Measurements from ENCODE around the gene PRKCE. TPM values are rescaled to one million over a fixed set of nuclear protein-coding genes. Genes with fewer than 3 reads are reported as not detected.

Gene PRKCE
- total RNA-seq, 1 donor from 2014 or later = 13.7 TPM

DNA sequence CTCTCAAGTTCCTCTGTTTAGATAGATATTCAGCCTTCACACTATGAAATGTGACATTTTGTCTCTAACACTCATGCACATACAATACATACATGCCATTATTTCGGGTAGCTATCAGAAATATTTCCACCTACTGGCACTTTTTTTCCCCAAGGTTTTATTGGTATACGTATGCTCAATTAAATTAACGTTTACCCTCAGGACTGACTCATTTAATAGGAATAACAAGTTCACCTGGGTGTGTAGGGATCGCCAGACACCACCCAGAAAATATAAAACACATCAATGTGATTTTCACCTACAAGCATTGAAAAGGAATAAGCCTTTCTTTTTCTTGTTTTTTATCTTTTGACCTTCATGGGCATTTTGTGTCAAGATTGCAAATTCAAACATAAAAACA, 507.2 kb downstream of the PRKCE start:
- intact Hi-C loops (cut with micrococcal nuclease) = no loop called here

- intact Hi-C loops (cut with micrococcal nuclease) = no loop called here
These were observed 508.9 kb downstream of the PRKCE start for GRCh38 chr2:46160326-46160725.

DNA sequence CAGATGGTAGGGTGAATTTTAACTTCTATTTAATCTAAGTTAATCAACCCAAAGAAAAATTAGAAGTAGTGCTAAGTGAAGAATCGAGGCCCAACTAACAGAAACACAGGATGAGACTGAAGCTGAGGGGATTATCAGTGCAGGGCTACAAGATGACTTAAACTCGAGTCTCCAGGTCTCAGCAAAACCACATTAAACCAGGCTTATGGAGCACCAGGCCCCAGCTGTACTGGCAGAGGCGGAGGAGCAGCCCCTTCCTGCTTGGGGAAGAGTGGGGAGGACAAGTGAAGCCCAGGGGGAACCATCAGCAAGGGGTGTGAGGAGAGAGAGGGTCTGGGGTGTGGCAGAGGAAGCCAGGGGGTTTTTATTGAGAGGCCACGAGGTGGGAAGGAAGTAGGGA, 509.8 kb downstream of the PRKCE start:
- intact Hi-C loops (cut with micrococcal nuclease) = no loop called here

DNA sequence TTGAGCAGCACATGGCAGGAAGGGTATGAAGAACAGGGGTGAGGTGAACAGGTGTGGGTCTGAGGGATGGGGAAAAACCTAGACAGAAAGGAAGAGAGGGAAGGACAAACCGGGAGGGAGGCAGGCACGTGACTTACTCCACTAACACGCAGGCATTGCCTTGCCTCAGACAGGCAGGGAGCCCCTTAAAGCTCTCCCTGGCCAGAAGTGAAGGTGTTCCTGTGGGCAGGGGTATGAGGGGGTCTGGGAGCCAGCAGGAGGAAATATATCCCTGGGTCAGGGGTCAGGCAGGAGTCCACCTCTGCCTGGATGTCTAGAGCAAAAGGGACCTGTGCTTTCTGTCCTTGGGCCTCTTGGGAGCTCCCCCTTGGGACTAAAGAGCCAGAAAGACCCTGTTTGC, 510.4 kb downstream of the PRKCE start:
- intact Hi-C loops (cut with micrococcal nuclease) = no loop called here

GRCh38 chr2:46162329-46163097, 511.0 kb downstream of the PRKCE start:
- intact Hi-C loops (cut with micrococcal nuclease) = no loop called here

DNA sequence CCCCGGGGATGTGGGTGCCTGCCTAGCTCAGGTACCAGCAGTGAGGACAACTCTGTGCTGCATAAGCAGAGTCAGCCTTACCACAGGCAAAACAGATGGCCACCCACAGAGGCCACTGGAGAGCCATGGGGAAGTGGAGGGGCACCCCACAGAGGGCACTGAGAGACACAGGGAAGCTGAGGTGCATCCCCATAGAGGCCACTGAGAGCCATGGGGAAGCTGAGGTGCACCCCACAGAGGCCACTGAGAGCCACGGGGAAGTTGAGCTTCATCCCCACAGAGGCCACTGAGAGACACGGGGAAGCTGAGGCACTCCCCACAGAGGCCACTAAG, 511.6 kb downstream of the PRKCE start:
- intact Hi-C loops (cut with micrococcal nuclease) = no loop called here

GRCh38 chr2:46163804-46164528, 512.5 kb downstream of the PRKCE start:
- intact Hi-C loops (cut with micrococcal nuclease) = no loop called here

- intact Hi-C loops (cut with micrococcal nuclease) = no loop called here
These were observed 513.2 kb downstream of the PRKCE start for GRCh38 chr2:46164529-46165301.

DNA sequence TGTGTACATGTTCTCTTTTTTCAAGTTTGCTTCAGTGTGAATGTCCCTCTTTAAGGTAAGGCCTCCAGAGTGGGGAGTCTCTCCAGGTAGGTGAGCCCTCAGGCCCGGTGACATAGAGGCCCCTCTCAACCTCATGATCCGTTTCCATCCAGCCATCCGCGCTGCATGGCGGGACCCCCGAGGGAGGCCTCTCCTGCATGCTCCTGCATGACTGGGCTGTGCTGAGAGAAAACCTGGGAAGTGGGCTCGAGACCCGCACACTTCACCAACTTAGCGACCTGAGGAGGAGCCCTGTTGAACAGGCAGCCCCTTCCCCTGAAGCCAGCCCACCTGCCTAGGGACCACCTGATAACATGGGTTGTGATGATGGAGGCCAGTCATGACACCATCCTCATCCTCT, 514.4 kb downstream of the PRKCE start:
- intact Hi-C loops (cut with micrococcal nuclease) = no loop called here

DNA sequence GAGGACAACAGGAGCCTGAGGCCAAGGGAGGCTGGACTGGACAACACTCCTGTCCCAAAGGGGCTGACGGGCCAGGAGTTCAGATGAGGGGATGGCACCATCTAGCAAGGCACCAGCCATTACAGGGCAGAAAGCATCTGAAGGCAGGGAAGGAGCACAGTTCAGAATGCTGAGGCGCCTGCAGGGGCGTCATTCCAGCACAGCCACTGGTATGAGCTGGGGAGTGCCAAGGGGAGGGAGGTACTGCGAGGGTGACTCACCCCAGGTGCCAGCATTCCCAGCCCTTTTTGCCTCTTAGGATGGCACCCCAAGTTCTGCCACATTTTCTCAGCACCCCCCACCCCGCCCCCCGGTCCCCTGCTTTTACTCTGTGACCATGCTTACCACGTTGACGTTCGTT, 515.9 kb downstream of the PRKCE start:
- intact Hi-C loops (cut with micrococcal nuclease) = no loop called here

DNA sequence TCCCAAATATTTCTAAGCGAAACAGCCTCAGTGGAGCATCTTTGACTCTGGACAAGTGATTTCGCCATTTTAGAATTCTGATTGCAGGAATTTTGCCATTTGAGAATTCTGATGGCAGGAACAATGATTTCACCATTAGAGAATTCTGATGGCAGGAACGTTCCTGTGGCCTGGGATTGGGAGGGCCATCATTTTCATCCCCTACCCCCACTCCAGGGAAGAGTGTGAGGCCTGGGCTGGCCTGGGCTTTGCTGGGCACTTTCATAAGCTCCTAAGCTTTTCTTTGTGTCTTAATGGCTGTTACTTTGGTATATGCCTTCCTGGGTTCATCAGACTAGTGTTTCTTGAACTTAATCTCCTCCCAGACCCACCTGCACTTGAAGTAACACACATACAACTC, 516.4 kb downstream of the PRKCE start:
- intact Hi-C loops (cut with micrococcal nuclease) = no loop called here

DNA sequence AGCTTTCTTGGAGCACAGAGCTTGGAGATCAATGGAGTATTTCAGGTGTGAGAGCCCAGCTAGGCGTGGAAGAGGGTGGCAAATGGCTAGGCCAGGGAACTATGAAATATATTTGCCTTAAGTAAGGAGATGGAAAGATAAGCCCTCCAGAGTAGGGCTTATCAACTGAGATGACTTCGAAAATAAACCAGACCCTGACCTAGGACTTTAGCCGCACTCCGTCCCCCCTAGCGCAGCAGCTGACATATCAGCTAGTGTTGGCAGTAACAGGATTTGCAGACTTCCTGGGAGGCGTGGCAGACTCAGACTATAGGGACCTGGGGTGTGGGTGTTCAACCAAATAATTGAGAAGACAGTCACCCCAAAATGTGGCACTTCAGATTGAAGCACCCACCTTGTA, 518.0 kb downstream of the PRKCE start:
- intact Hi-C loops (cut with micrococcal nuclease) = no loop called here

- intact Hi-C loops (cut with micrococcal nuclease) = no loop called here
These were observed 518.6 kb downstream of the PRKCE start for GRCh38 chr2:46170026-46170425.

- intact Hi-C loops (cut with micrococcal nuclease) = no loop called here
These were observed 519.3 kb downstream of the PRKCE start for GRCh38 chr2:46170611-46171350.

DNA sequence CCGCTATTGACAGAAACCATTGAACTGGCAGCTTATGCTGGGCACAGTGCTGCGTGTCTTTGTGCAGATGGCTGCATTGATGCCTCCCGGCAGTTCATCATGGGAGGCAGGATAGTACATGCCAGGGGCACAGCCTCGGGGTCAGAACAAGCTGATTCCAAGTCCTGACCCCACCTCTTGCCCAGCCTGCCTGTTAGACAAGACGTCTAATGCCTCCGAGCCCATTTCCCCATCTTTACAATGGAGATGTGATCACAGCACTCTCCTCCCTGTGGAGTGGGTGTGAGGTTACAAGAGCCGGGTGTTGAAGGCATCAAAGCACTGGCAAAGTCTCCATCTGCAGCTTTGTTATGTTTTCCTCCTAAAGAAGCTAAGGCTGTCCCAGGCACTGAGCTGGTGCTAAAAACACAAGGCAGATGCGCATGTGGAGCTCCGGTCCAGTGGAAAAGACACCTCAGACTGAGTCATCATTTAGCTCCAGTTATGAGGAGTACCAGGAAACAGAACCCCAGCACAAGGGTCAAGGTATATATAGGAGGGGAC, 520.0 kb downstream of the PRKCE start:
- intact Hi-C loops (cut with micrococcal nuclease) = no loop called here

GRCh38 chr2:46171996-46172546, 520.6 kb downstream of the PRKCE start:
- intact Hi-C loops (cut with micrococcal nuclease) = no loop called here

GRCh38 chr2:46173030-46173429, 521.6 kb downstream of the PRKCE start:
- intact Hi-C loops (cut with micrococcal nuclease) = no loop called here

GRCh38 chr2:46173636-46174250, 522.3 kb downstream of the PRKCE start:
- intact Hi-C loops (cut with micrococcal nuclease) = no loop called here

- intact Hi-C loops (cut with micrococcal nuclease) = no loop called here
These were observed 523.1 kb downstream of the PRKCE start for GRCh38 chr2:46174345-46175170.

- intact Hi-C loops (cut with micrococcal nuclease) = no loop called here
These were observed 523.9 kb downstream of the PRKCE start for GRCh38 chr2:46175419-46175818.

All from T-helper 1 cell treated with Interleukin-12 subunit alpha and Interleukin-12 subunit beta and Interleukin-4 antibody, amounts not matched to agents 30 ng/mL and 1 ng/mL, for 36 hours (primary cell).